Measurements from ENCODE around the gene FOXL2NB.

The FOXL2NB gene

DNA sequence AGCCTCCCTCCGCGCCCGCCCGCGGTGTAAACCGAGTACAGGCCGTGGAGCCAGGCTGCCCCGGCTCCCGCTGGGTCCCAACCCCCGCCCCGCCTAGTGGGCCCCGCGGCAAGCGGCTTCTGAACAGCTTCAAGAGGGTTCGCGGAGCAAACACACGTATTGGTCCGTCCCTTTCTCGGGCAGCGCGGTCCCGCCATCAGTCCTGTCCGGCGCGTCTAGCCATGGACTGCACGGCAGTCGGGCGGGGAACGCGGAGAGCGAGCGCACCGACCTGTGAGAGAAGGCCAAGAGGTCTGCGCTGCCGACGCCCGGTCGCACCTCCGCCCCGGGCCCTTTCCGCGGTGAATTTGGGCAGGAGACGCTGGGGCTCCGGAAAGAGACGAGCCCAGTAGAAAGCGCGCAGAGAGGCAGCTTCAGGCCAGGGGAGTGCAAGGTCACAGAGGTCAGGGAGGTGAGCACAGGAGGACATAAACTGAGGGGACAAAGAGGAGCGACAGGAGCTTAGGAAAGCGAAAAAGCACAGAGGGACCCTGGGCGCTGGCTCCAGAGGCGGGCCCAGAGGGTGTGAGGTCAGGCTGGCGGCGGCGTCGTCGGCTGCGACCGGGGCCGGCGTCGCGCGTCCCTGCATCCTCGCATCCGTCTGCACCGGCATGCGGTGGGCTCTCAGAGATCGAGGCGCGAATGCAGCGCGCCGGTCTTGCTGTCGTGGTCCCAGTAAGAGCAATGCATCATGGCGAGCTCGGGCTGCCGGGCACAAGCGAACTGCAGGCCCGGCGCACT lies 1.9 kb upstream of the FOXL2NB start:
- no peak for TF ChIP-seq CTCF (IDR thresholded peaks at IDR 0.05; ENCODE audit: low read depth, low read length)
- DNase-seq (ENCODE audit: low read depth, low spot score) = no peak
- in situ Hi-C loops (cut with HindIII; ENCODE audit: low sequenced_read_pairs) = loop anchor here (10.0 kb wide), 1 partner anchor 400 kb away; the partner anchor contains the start of gene MRPS22
- H3K4me3 ChIP-seq (ENCODE audit: low read depth, low read length) = peak overlapping the region; percentile 40

- peak; percentile 26 for DNase-seq (ENCODE audit: low read depth, low spot score)
- in situ Hi-C loops (cut with HindIII; ENCODE audit: low sequenced_read_pairs) = loop anchor here (10.0 kb wide), 1 partner anchor 399 kb away; the partner anchor contains the start of gene MRPS22
- H3K4me3 ChIP-seq (ENCODE audit: low read depth, low read length) = peak overlapping the region; percentile 46
- TF ChIP-seq CTCF (IDR thresholded peaks at IDR 0.05; ENCODE audit: low read depth, low read length) = peak; percentile 38
These were observed 1.0 kb upstream of the FOXL2NB start for GRCh38 chr3:138945709-138946662.

DNA sequence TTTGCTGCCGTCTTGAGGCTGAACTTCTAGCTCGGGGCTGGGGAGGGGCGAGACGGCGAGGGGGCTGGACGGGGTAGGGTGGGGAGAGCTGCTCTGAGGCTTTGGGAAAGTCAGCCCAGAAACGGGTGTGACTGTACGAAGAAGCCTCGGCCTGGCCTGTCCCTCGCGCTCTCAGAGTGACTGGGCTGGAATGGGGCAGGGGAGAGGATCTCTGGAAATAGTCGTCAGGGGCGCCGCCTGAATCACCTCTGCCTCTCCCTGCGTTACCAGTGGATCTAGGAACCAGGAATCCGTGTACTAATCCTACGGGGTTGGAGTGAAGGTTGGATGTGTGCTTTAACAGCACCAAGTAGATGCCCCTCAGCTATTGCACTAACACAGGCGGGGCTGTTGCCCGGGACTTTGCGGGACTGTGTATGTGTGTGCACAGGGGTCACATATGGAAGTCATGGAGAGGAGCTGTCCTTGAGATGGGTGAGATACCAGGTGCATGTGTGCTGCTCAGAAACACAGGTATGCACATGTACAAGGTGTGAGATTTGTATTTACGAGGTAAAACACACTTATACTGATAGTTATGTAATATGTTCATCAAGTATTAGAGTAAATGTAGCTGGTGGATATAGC lies 591 bp downstream of the FOXL2NB start:
- H3K4me3 ChIP-seq (ENCODE audit: low read depth, low read length) = peak overlapping the region; percentile 46
- in situ Hi-C loops (cut with HindIII; ENCODE audit: low sequenced_read_pairs) = loop anchor here (10.0 kb wide), 1 partner anchor 397 kb away; the partner anchor contains the start of gene MRPS22
- no peak for DNase-seq (ENCODE audit: low read depth, low spot score)
- no peak for TF ChIP-seq CTCF (IDR thresholded peaks at IDR 0.05; ENCODE audit: low read depth, low read length)

DNA sequence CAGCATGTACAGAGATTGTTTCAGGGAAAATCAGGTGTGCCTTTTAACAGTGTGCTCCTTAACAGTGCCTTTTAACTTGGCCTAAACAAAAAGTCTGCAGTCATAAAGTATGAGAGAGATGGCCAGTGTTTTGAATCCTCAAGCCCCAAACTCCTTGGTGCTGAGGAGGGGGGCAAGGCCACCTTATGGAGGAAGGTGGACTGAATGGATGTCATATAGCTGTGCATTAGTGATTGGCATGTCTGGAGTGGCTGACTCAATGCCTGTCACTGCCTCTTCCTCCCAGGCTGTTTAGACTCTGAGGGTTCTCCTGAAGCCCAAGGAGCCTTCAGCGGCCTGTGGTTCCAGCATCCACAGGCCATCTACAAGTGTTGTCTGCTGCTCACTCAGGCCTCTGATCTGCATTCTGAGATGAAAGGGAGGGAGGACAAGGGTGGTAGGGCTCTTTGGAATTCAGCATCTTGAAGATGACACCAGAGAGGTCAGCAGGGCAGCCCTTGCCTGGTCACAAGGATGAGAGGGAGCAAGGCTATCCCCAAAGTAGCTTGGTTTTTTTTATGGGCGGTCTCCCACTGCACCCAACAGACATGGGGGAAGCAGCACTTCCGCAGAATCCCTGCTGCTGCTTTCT lies 1.5 kb downstream of the FOXL2NB start:
- in situ Hi-C loops (cut with HindIII; ENCODE audit: low sequenced_read_pairs) = loop anchor here (10.0 kb wide), 1 partner anchor 396 kb away; the partner anchor contains the start of gene MRPS22
- no peak for TF ChIP-seq CTCF (IDR thresholded peaks at IDR 0.05; ENCODE audit: low read depth, low read length)

GRCh38 chr3:138949002-138949418 lies 2.0 kb downstream of the FOXL2NB start:
- no peak overlapping the region for H3K4me3 ChIP-seq (ENCODE audit: low read depth, low read length)
- in situ Hi-C loops (cut with HindIII; ENCODE audit: low sequenced_read_pairs) = loop anchor here (10.0 kb wide), 1 partner anchor 396 kb away; the partner anchor contains the start of gene MRPS22
- TF ChIP-seq CTCF (IDR thresholded peaks at IDR 0.05; ENCODE audit: low read depth, low read length) = no peak
- DNase-seq (ENCODE audit: low read depth, low spot score) = no peak

More for the DNA sequence above, 1.5 kb downstream of the FOXL2NB start:
- H3K4me3 ChIP-seq (ENCODE audit: low read depth, low read length) = no peak overlapping the region
- DNase-seq (ENCODE audit: low read depth, low spot score) = no peak

Measured in astrocyte of the spinal cord (primary cell).